Hematopoietic multipotent progenitor cell treated with erythropoietin and hydrocortisone succinate and interleukin-3 and kit ligand, for 15 days (in vitro differentiated cells): Measurements from ENCODE around the gene PKP4.

Experiments used
- DNase-seq: peaks from one replicate; pipeline ENCODE4 v3.0.0-alpha.2; 2015; ENCODE audit warnings: low spot score

Gene PKP4

DNA sequence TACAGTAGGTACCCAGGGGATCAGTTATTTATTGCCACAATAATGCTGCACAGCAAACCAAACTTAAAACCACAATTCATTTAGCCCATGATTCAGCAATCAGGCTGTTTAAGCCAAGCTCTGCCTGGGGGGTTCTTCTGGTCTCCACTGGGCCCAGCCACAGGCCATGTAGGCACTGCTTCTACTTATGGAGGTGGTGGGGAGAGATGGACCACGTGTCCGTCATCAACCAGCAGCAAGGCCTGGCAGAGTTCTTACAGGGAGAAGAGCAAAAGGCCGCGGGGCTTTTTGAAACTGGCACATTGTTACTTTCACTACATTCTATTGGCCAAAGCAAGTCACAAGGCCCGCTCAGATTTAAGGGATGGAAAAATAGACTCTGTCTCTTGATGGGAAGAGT is 262.1 kb downstream of the PKP4 start:
- no peak for DNase-seq

DNA sequence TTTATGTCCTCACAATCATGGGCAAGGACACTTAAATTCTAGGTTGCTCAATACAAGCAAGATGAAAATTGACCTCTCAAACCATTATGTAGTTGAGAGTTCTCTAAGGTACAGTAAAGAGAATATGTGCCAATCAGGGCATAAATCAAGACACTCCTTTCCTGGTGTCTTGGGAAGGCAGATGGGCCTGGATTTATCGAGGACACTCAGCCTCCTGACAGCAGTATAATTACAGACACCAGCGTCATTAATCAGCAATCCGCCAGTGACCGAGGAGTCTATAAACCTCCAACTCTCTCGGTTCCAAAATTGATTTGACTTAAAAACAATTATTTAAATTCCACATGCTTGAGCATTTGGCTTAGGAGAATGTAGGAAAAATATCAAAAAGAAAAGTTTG is 262.7 kb downstream of the PKP4 start:
- DNase-seq = no peak

GRCh38 chr2:158722266-158723105 is 265.7 kb downstream of the PKP4 start:
- DNase-seq = no peak

DNA sequence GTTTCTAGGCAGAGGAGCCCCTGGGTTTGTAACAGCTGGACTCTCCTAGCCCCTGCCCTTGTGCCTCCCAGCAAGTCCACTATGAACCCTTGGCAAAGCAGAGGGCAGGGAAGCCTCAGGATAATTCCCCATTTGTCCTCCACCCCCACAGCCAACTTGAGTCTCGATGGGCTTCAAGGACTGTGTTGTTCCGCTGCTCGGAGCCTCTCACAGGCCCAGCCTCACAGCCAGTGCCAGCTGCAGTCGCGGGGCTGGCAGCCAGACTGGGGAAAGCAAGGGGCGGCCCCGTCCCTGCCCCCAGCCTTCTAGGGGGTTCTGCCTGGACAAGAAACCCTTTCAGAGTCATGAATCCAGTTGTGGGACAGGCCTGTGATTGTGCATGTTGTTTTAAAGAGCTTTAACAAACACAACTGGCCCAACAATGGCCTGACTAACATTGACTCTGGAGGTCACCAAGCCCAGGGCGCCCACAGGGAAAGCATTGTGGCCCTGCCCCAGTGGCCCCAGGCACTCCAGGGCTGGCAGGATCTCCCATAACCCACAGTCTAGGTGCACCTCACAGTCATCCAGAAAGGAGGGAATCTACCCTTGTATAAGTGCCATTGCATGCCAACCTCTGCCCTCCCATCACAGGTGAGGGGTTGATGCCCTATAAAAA is 266.6 kb downstream of the PKP4 start:
- DNase-seq = no peak

DNA sequence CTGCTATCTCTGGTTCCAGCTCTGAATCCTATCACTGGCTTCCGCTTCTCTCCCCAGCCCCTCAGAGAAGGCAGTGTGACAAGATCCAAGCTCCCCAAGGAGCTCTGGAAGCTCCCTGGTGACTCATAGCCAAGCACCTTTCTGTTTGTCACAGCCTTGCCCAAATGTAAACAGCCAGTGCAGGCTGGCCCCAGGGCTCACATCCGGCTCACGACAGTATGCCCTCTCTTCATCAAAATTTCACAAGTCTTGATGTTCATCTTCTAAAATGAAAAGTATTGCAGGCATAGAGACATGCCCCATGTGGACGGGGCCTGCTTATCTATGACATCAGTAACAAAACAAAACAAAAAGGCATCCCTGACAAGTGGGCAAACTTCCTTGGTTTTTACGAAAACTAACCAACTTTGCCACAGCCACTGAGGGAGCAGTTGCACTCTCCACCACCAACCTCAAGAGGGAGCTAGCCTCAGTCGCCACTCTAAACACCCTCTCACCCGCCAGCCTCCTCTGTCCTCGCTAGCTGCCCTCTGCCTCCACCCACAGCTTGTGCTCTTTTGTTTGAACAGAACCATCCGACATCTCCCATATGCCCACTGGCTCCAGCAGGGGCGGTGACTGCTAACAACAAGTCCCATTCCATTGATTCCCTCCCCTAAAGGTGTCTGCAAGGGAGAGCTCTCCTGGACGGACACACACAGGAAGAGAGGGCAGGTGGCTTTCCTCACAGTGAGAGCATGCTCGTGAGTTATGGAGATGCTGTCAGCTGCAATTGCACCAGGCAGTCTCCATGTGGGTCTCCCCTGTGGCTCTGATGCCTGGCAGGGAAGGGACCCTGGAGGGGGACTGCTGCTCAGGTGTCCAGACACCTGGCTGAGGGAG is 267.4 kb downstream of the PKP4 start:
- no peak for DNase-seq

DNA sequence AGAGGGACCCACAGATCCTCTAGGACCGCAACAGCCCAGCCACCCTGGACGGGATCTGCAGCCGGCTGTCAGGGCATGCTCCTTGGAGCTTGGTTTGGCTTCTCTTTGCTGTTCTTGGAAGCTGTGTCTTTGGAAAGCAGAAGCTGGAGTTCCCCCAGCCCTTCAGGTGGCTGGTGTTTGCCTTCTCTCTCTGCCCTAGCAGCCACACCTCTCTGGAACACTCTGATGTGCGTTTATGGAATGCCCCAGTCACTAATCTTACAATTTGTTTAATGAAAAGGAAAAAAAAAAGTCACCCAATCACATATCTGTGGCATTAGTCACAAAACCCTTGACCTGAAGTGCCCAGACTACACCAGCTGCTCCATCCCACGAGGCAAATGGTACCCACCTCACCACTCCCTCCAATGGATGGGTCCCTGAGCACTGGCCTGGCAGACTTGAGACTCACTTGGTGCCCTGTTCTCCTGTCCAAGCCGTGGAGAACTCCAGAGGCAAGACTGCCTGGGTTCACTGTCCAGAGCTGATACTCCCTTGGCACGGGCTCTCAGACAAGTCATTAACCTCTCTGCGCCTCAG is 268.1 kb downstream of the PKP4 start:
- no peak for DNase-seq

DNA sequence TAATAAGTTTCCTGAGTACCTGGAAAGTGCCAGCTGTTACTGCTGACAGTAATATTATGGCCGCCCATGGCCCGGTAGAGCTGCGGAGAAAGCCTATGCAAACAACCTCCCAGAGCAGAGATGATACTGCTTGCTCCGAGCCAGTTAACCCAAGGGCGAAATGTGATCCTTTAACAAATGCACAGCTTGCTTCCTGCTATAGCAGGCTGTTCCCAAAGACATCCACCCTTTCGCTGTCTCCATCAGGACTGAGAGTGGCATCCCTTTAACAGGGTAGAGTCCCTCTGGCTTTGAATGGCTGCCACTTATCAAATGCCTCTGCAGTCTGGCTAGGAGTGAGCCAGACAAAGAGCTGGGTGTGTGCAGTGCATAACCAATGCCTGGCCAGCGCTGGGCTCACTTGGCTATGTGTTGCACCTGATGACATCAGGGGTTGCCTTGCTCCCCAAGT is 268.7 kb downstream of the PKP4 start:
- no peak for DNase-seq

DNA sequence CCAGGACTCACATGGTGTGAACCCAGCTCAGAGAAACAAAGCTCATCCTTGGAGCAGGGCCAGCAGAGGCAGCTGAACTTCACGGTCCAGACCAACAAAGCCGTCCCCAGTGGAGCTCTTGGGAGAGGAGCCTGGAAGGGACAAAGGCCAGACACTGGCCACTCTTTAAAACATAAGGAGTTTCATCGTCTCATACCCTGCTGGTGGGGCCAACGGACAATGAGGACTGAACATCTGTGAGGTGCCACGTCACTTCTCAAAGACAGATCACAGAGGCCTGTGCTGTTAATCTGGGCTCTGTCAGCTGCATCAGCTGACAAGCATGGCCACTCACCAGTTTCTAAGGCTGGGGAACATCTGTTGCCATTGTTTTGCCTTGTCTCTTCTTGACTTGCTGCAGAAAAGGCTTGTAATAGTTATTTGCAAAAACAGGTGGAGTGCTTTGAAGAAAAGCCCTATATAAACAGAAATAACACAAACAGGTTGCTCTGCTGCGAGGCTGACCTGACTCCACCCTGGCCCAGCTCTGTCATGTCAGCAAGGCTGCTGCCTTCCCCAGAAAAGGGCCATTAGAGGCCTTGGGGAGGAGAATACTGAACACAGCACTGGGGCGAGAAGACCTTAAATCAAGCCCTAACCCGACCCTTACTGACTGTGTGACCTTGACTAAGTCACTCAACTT is 270.3 kb downstream of the PKP4 start:
- no peak for DNase-seq

GRCh38 chr2:158728422-158728821 is 271.7 kb downstream of the PKP4 start:
- DNase-seq = no peak

GRCh38 chr2:158729451-158729850 is 272.7 kb downstream of the PKP4 start:
- no peak for DNase-seq

DNA sequence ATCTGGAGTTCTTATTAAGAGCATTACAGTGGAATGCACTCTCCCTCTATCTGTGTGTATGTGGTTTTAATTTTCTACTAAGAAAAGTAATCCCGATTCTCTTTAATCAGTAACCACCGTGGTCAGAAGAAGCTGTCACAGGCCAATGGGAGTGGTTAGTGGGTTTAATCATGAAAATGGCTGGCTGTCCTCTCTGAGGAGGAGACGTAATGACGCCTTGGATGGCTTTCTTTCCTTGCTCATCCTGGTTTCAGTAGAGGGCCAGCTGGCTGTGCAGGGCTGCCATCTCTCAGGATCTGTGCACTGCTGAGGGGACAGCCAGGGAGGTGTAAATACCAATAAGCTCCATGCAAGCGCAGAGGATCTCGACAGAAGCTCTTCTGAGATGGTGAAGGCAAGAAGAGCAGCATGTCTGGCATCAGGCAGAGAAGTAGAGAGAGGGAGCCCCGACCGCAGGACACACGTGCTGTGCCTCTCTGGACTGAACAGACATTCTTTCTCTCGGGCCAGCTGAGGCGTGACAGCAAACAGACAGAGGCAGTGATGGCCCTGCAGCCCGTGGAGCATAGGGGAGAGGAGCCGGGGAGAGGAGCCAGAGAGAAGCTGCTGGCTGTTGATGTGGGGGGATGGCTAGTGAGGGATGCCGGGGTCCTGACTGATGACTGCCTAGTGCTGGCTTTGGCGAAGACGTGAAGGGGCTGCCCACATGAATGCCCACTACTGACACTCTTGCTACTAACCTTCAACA is 273.3 kb downstream of the PKP4 start:
- no peak for DNase-seq

GRCh38 chr2:158730621-158731140 is 273.9 kb downstream of the PKP4 start:
- no peak for DNase-seq

DNA sequence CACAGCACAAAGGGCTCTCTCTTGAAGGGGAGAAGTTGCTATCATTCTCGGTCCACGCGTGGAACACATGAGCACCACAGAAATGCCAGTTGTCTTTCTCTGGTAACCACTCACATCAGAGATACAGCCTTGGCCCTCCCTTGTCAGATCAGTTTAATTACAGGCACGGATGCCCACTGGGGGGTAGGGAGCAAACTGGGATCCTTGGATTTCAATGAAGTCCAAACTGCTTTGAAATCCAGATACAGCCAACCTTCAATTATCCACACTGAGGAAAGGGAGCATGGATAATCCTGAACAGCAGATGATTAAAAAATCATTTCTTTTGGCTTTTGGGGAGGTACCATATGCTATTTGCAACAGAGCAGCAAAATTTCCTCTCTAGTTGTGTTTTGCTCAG is 274.6 kb downstream of the PKP4 start:
- DNase-seq = no peak
